Stomach (tissue), 9 donors: ENCODE results near the gene ANGPTL5. TPM values are rescaled to one million over a fixed set of nuclear protein-coding genes. Genes with fewer than 3 reads are reported as not detected.
"Not testable (repeated sequence)": the region's sequence is repeated elsewhere in the genome, so short reads cannot be mapped to it uniquely, and the experiment has no call there.

Experiments
- DNase-seq, 2 donors: peaks; one replicate each; pipeline versions ENCODE4 v3.0.0 to v3.0.0-alpha.2; 2013 to 2019
- H3K27ac ChIP-seq, 5 donors: fragments of 200-600 bp in 4 of 5; sonication (generic) in 4 of 5; one replicate each; pipeline ENCODE4 v1.5.1; 2013 to 2019; ENCODE audit warnings: mild to moderate bottlenecking in 1 of 5, moderate library complexity in 1 of 5
- H3K27me3 ChIP-seq, 3 donors: fragments of 200-600 bp; sonication (generic); one replicate each; pipeline ENCODE4 v1.5.1; 2017 to 2019; ENCODE audit warnings: mixed run types in 1 of 3
- H3K36me3 ChIP-seq, 4 donors: fragments of 200-600 bp; sonication (generic); 1 replicate in 3 of 4; 2 replicates in 1 of 4; pipeline ENCODE4 v1.5.1; 2016 to 2019
- H3K4me1 ChIP-seq, 4 donors: fragments of 200-600 bp; sonication (generic); one replicate each; pipeline ENCODE4 v1.5.1; 2016 to 2019
- H3K4me3 ChIP-seq, 4 donors: fragments of 200-600 bp; sonication (generic) in 3 of 4; one replicate each; pipeline ENCODE4 v1.5.1; 2016 to 2019; ENCODE audit warnings: mild to moderate bottlenecking in 1 of 4
- H3K9me3 ChIP-seq, 4 donors: fragments of 200-600 bp; sonication (generic); one replicate each; pipeline ENCODE4 v1.5.1; 2016 to 2019
- CTCF ChIP-seq, 7 experiments: fragments of 450-650 bp in 4 of 7; fragments of 200-600 bp in 3 of 7; sonication (generic) in 3 of 7; IDR thresholded peaks; one replicate each; pipeline ENCODE4 v1.5.1; 2016 to 2019; ENCODE audit warnings: antibody characterized with exemption in 7 of 7, control low read depth in 2 of 7, mild to moderate bottlenecking in 1 of 7
- EP300 ChIP-seq: sonication (generic); formaldehyde crosslinking; IDR thresholded peaks from one replicate; pipeline ENCODE4 v1.6.1; 2017; ENCODE audit warnings: antibody characterized with exemption
- POLR2A ChIP-seq, 4 donors: fragments of 450-650 bp; IDR thresholded peaks; one replicate each; pipeline ENCODE4 v1.6.1; 2016; ENCODE audit warnings: antibody characterized with exemption in 4 of 4, control low read depth in 2 of 4, mild to moderate bottlenecking in 1 of 4, moderate library complexity in 1 of 4
- POLR2AphosphoS5 ChIP-seq, 3 donors: sonication (generic); formaldehyde crosslinking; IDR thresholded peaks; one replicate each; pipeline ENCODE4 v1.6.1; 2016; ENCODE audit warnings: antibody characterized with exemption in 3 of 3
- WGBS, 5 donors: extraction: QIAGEN DNeasy Blood & Tissue Kit in 3 of 5; methylation state at CpG; one replicate each; pipeline versions ENCODE4 v1.1.5 to v1.1.7; 2013 to 2018; 5-methylcytosine and 5-hydroxymethylcytosine counted together
- intact Hi-C: fragments of 100-400 bp; cut with DNase I; formaldehyde crosslinking; loops from one replicate; pipeline ENCODE4 v1.15.1; 2023; ENCODE audit warnings: low total_unique reads
- polyA plus RNA-seq, 3 donors: library from polyadenylated mRNA; stranded (reverse); fragments of 200-250 nt; gene quantifications; one replicate each; pipeline ENCODE4 v1.2.3, GENCODE V29; 2013
- total RNA-seq, 5 donors: library from RNA; depleted of rRNA; stranded (reverse); fragments of >200 nt; gene quantifications; one replicate each; pipeline versions ENCODE4 v1.1.0 to v1.2.3, GENCODE V29; 2014 to 2016
- donor health status: healthy with polysubstance abuse.
- donor health status: Bipolar disorder and iron deficiency.
- donor health status: healthy.

ANGPTL5 gene
- total and polyA plus RNA-seq, 8 donors = 0.05 TPM; not detected in 7

GRCh38 chr11:101864098-101864497 is 52.2 kb downstream of the ANGPTL5 start:
- no peak for DNase-seq
- no peaks in the 10 kb centered on the region for H3K36me3 ChIP-seq
- H3K4me3 ChIP-seq = no peak overlapping the region
- H3K4me1 ChIP-seq = peaks cover 0 to 21% (median 3%) of the 10 kb centered on the region in 4 donors
- peak overlapping the region in 1 of 5 donors; percentile 24 for H3K27ac ChIP-seq
- TF ChIP-seq EP300 (no peak), CTCF (IDR thresholded peaks at IDR 0.05) (no peak), POLR2AphosphoS5 (IDR thresholded peaks at IDR 0.05) (no peak), POLR2A (IDR thresholded peaks at IDR 0.05) (no peak)
- no peaks in the 10 kb centered on the region for H3K9me3 ChIP-seq
- intact Hi-C loops = no loop called here
- no peaks in the 10 kb centered on the region for H3K27me3 ChIP-seq

DNA sequence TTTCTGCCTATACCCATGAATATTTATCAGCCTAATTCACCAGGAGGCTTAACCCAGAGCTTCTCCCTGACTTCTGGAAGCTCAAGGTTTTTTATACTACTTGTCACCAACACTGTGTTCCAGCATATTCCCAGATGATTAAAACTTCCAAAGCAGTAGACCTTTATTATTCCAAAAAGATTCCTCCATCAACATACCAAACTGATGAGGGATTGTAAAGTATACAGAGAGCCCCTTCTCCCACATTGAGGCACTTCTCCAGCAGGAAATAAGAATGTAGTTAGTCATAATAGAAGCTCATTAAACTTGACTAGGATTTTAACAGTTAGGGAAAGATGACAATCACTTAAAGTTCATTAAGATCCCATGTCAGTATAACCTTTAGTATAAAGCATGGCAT is 53.0 kb downstream of the ANGPTL5 start:
- Histone ChIP-seq H3K36me3 (no peaks in the 10 kb centered on the region), H3K9me3 (no peaks in the 10 kb centered on the region), H3K4me1 (peaks cover 0 to 21% (median 3%) of the 10 kb centered on the region in 4 donors), H3K4me3 (no peak overlapping the region), H3K27me3 (no peaks in the 10 kb centered on the region), H3K27ac (no peak overlapping the region)
- intact Hi-C loops = no loop called here
- no peak for DNase-seq
- no peak for TF ChIP-seq POLR2AphosphoS5 (IDR thresholded peaks at IDR 0.05)
- TF ChIP-seq CTCF (IDR thresholded peaks at IDR 0.05) = no peak
- no peak for TF ChIP-seq POLR2A (IDR thresholded peaks at IDR 0.05)
- no peak for TF ChIP-seq EP300

GRCh38 chr11:101862391-101863233 is 53.7 kb downstream of the ANGPTL5 start:
- Histone ChIP-seq H3K36me3 (no peaks in the 10 kb centered on the region), H3K9me3 (no peaks in the 10 kb centered on the region), H3K4me3 (no peak overlapping the region), H3K27ac (no peak overlapping the region), H3K27me3 (no peaks in the 10 kb centered on the region), H3K4me1 (peaks cover 0 to 19% (median 3%) of the 10 kb centered on the region in 4 donors)
- WGBS, 5 donors = 58 to 69% (median 64%) methylated on average over 5 of the region's 5 CpGs
- peak in 1 of 2 donors; percentile 50 for DNase-seq
- TF ChIP-seq POLR2AphosphoS5 (IDR thresholded peaks at IDR 0.05) = no peak
- TF ChIP-seq CTCF (IDR thresholded peaks at IDR 0.05) = peak in 4 of 7 experiments; percentile 10 to 33 (median 19)
- TF ChIP-seq EP300 = no peak
- TF ChIP-seq POLR2A (IDR thresholded peaks at IDR 0.05) = no peak
- intact Hi-C loops = no loop called here

DNA sequence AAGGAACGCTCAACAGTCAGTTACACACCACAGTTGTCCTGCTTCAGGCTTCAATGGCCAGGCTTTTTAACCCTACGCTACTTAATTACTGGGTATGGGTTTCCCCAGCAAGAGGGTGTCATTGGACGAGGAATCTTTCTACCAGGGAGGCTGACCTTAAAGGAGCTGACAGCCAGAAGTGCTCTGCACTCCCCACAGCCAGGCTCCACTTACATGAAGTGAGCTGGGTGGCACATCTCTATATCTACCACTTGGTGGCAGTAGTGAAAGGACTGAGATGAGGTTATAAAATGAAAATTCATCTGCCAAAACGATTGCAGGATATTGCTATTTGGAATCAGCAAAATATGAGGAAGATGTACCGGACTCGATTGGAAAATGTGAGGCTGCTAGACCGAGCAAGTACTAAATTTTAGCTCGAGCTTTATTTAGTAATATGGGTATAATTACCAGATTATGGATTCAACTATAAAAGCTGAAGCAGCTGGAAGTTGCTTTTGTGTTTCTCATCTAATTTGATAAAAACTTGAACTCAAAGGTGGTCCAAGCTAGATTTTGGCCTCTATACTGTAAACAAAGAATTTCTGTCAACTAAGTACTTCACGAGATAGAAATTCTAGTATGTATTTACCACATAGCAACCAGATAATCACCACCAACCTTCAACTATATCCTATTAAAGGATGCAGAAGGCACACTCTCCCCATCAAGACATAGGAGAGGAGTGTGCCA is 55.5 kb downstream of the ANGPTL5 start:
- H3K4me3 ChIP-seq = no peak overlapping the region
- no peak for TF ChIP-seq POLR2A (IDR thresholded peaks at IDR 0.05)
- peak in 5 of 7 experiments; percentile 60 to 78 (median 70) for TF ChIP-seq CTCF (IDR thresholded peaks at IDR 0.05)
- H3K36me3 ChIP-seq = no peaks in the 10 kb centered on the region
- H3K9me3 ChIP-seq = no peaks in the 10 kb centered on the region
- DNase-seq = peak; percentile 38 to 75
- intact Hi-C loops = no loop called here
- WGBS, 5 donors = 15 to 25% (median 17%) methylated on average over 9 of the region's 9 CpGs
- H3K4me1 ChIP-seq = peaks cover 0 to 5% (median 2%) of the 10 kb centered on the region in 4 donors
- H3K27ac ChIP-seq = no peak overlapping the region
- no peaks in the 10 kb centered on the region for H3K27me3 ChIP-seq

GRCh38 chr11:101852260-101852659 is 64.1 kb downstream of the ANGPTL5 start:
- not testable (repeated sequence) for H3K27me3 ChIP-seq, H3K27ac ChIP-seq, H3K4me1 ChIP-seq, H3K4me3 ChIP-seq, DNase-seq, H3K36me3 ChIP-seq, H3K9me3 ChIP-seq
- intact Hi-C loops = loop anchor here (10.0 kb wide), 1 partner anchor 417 kb away; no protein-coding TSS in a partner anchor
- WGBS, 5 donors = 76 to 94% (median 83%) methylated on average over 7 to 11 of the region's 11 CpGs
